HG02981 (cell line): ENCODE measurements around the gene CEACAM3.
"Not testable (repeated sequence)": the region's sequence is repeated elsewhere in the genome, so short reads cannot be mapped to it uniquely, and the experiment has no call there.

Experiments
- ATAC-seq: cut with Tn5 transposase; IDR thresholded peaks from one replicate; pipeline ENCODE4 v1.9.1; 2021; ENCODE audit warnings: mild to moderate bottlenecking, moderate library complexity; ENCODE audit not compliant: unreplicated experiment

CEACAM3 gene

DNA sequence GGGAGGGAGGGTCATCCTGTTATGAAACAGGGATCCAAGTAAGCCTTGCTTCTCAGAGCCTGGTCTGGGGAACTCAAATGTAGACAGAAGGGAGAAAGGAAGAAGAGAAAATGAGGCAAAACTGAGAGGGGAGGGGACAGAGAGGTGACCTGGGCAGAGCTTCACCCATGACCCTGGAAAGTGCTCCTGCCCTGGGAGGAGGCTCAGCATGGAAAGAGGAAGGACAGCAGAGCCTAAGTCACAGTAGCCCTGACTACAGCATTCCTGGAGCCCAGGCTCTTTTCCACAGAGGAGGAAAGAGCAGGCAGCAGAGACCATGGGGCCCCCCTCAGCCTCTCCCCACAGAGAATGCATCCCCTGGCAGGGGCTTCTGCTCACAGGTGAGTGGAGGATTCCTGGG lies at the start of gene CEACAM3:
TSS of gene CEACAM3 (plus strand) at position 226 of the 400 bp plus-strand sequence. CDS start at position 317, 91 bp downstream.
- ATAC-seq = no peak

DNA sequence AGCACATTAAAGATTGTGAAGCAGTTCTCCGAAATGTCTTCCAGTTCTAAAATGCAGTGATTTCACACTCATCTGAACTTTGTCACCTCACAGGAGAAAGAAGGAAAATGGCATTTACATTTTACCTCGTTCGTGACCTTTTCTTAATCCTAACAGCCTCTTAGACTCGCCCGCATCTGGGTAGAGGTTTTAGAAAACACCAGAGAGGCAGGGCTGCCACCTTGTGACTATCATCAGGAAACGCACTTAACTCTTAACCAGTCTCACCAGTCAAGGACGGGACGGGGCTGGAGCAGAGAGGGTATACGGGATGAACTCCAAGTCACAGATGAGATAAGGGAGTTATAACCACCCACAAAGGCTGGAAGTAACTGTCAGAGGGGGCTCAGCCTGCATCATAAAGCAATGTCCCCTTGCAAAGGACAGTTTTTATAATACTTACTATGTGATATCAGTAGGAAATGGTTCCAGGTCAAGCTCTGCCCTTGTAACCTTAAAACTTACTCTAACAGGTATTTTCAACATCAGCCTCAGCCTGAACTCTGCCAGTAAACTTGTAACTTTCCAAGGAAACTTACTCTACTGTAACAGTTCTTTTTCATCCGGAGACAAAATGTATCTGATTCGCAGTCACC lies 49.7 kb upstream of the CEACAM3 start:
- ATAC-seq = no peak

DNA sequence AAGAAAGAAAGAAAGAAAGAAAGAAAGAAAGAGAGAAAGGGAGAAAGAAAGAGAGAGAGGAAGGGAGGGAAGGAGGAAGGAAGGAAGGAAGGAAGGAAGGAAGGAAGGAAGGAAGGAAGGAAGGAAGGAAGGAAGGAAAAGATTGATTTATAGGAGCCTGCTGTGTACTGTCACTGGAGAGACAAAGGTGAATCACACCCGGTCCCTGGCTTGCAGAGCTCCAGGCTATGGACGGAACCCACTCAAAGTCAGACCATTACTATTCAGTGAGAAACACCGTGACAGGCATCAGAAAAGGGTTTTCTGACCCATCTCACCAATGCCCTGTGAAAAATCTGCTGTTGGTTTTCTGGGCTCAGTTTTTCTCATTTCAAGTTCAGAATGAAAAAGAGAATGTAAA lies 48.4 kb upstream of the CEACAM3 start:
- no peak for ATAC-seq

DNA sequence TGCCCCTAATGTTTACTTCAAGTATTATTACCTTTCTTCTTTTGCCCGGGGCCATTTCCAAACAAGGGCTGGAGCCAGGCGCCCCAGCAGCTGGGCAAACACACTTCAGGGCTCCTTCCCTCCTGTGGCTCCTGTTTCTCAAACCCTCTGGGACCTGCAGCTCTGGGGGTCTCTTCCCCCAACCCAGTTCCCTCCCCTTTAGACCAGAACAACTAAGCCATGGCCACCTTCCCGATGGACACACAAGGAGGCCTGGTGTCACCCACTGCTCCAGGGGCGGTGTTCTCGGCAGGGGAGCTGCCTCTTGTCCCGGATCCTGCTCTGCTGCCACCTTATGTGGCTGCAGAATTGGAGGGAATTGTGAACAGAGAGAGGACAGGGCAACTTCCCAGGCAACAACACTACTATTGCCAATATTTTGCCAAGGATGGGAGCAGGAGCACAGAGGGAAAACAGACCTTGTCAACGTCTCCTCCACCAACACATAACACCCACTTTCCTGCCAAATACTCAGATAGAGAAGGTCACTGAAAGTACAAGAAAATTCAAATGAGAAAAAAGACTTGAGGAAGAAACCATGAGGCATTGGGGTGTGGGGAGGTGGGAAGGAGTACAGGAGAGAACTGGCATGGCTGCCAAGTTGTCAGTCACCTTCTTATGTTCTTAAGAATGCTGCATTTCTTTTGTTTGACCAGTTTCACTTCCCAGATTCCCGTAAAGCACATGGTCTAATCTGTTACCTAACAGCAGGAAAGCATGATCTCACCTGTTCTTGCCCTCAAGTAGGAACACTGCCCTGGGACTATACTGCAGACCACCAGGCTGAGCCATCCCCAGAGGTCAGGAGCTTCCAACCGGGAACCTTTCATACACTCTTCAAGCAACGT lies 45.9 kb upstream of the CEACAM3 start:
- ATAC-seq = not testable (repeated sequence)

DNA sequence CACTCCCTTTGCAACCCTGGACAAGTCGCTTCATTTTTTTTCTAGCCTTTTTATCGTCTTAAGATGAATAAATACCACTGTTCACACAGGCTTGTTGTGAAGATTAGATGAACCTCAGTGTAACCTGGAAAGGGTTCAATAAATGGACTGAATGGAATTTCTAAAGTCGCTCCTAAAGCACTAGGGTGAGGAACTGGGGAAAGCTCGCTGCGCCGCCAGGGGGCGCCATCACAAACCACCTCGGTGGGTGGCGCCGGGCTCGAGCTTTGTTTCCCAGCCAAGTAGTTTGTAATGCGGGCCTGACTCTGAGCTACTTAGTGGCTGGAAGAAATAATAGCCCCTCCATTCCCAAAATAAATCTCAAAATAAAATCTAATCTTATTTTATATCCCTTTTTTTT lies 43.2 kb upstream of the CEACAM3 start:
- ATAC-seq = no peak

DNA sequence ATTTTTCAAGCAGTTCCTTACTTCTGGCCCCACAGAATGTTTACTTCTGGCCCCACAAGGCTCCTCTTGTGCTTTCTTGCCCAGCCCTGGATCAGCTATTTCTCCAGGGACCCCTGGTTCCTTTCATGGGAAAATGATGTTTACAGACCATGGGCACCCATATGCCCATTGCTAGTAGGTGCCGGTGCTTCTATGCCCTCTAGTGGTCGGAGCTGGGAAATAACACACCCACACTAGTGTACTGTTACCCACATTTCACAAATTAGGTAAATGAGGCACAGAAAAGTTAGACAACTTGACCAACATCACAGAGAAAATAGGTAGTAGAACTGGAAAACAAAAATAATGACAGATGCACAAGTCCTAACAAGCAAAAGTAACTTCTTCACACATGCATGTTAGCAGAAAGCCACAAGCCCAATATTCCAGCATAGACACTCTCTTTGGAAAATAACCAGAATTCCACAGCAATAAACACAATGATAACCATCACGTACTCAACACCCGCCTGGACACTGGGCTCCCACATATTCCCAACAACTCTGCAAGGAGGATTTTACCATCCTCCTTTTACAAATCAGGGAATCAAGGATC lies 42.4 kb upstream of the CEACAM3 start:
- ATAC-seq = no peak

DNA sequence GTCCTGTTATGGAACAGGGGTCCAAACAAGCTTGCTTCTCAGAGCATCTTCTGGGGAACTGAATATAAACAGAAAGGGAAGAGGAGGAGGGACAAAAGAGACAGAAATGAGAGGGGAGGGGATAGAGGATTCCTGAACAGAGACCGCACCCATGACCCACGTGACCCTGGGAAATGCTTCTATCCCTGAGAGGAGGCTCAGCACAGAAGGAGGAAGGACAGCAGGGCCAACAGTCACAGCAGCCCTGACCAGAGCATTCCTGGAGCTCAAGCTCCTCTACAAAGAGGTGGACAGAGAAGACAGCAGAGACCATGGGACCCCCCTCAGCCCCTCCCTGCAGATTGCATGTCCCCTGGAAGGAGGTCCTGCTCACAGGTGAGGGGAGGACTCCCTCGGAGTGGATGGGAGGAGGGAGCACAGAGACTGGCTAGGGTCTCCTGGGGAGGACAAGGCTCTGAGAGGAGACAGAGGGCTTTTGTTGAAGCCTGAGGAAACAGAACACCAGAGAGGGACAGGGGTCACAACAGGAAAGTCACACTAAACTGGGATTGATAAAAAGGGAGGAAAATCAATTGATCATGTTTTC lies 41.0 kb upstream of the CEACAM3 start, which contains the start of gene CEACAM6:
TSS of gene CEACAM6 (plus strand) at position 203 of the 586 bp plus-strand sequence. CDS start at position 312, 109 bp downstream.
- no peak for ATAC-seq

DNA sequence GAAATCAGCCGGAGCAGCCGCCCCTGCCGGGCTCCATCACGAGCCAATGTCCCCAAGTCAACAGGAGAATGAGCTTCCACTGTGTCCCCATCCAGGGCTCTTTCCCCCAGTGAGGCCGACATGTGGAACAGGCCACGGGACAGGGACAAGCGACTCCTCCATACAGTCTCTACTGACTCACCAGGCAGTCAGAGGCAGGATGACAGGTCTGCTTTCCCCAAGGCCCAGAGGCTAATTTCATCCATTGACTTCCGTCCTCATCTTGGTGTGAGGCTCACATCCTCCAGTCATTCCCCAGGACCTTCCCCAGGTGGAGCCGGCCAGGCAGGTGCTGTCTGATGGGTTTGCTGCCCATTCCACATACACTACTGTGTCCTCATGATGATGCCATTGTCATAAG lies 37.5 kb upstream of the CEACAM3 start:
- ATAC-seq = no peak

DNA sequence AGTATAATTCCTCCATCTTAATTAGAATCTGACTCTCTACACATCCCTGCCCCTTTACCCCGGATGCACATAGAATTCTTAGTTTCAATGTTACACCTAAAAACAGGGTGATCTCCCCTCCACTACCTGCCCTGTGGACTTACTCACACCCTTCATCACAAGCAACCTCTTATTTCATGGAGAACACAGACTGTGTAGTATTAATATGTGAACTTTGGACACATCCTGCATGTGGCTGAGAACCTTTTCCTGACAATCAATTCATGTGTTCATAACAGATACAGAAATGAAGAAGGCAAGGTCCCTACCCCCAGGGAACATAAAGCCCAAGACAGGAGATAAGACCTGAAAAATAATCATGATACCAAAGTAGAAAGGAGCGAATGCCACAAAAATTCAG lies 29.3 kb upstream of the CEACAM3 start:
- no peak for ATAC-seq

DNA sequence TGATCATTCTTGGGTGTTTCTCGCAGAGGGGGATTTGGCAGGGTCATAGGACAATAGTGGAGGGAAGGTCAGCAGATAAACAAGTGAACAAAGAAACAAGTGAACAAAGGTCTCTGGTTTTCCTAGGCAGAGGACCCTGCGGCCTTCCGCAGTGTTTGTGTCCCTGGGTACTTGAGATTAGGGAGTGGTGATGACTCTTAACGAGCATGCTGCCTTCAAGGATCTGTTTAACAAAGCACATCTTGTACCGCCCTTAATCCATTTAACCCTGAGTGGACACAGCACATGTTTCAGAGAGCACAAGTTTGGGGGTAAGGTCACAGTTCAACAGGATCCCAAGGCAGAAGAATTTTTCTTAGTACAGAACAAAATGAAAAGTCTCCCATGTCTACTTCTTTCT lies 28.3 kb upstream of the CEACAM3 start:
- ATAC-seq = not testable (repeated sequence)

DNA sequence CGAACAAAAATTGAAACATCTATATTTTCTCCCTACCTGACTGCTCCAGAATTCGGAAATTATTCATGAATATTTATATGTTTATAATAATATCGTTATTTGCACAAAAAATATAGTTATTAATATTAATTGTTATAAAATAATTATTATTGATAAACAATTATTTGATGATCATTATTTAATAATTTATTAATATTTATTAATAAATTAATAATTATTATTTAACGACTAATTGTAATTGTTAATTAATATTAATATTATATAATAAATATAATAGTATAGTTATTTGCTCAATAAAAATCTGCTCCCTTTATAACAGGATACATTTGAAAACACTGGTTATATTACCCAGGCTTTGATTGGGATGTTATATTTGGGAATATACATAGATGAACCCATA lies 26.8 kb upstream of the CEACAM3 start:
- no peak for ATAC-seq

DNA sequence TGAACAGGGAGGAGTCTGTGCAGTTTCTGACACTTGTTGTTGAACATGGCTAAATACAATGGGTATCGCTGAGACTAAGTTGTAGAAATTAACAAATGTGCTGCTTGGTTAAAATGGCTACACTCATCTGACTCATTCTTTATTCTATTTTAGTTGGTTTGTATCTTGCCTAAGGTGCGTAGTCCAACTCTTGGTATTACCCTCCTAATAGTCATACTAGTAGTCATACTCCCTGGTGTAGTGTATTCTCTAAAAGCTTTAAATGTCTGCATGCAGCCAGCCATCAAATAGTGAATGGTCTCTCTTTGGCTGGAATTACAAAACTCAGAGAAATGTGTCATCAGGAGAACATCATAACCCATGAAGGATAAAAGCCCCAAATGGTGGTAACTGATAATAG lies 25.0 kb upstream of the CEACAM3 start:
- ATAC-seq = no peak

DNA sequence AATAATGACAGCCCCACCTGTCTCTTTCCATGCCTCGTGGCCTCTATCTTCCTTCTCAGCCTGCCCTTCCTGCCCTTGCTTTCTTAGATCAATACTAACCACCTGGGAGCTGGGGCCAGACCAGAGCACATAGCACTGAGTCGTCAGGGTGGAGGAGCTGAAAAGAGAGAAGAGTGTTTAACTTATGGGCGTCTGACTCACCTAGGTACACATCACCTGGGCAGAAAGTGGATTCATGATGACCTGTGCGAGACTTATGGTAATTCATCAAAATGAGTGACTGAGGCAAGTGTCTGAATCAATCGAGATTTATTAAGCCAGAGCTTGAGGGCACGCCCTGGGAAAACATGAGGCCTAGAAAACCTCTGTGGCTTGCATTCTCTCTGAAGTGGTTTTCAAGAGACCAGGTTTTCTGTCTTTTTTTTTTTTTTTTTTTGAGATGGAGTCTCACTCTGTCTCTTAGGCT lies 21.8 kb upstream of the CEACAM3 start:
- ATAC-seq = no peak

DNA sequence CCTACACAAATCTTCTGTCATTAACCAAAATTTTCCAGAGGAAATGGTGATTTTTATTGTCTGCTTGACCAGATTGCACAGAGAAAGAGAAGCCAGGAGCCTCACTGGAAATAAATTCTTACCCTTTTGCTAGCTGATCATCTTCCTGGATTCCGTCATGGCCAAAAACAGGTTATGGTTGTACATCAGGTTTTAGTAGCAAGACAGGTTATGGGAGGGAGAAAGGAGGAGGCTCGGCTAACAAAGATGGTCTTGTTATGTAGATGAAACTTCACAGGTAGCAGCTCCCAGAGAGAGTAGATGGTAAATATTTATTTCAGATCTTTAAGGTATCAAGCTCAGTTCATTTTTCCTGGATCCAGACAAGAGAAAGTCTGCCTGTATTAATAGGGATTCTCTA lies 19.7 kb upstream of the CEACAM3 start:
- ATAC-seq = no peak

DNA sequence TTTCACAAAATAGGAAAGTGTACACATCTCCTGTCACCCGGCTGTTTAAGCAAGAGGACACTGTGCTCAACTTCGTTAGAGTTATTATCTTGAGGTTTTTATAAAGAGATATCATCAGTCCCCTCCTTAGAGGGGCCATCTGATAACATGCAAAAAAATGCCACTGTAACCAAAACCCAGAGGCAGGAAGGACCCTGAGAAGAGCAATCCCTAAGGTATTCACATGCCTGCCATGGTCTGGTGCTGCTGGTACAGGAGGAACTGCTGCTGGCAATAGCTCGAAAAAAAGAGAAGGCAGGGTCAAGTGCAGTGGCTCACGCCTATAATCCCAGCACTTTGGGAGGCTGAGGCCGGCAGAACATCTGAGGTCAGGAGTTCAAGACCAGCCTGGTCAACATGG lies 12.8 kb upstream of the CEACAM3 start:
- no peak for ATAC-seq

DNA sequence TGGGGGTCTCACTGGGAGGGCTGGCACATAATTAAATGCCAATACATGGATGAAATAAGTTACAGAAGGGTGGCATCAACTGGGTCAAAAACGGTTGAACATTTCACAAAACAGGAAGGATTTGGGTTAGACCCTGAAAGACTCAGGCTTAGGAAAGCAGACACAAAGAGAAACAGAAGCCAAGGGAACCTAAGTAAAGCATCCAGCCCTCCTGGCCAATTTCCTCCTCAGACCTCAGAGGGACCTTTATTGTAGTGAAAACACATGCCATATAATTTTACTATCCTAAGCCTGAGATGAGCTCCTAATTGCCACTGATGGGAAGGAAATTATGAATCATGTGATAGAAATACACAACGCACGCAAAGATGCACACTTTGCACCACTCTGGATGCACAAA lies 12.1 kb upstream of the CEACAM3 start:
- no peak for ATAC-seq

DNA sequence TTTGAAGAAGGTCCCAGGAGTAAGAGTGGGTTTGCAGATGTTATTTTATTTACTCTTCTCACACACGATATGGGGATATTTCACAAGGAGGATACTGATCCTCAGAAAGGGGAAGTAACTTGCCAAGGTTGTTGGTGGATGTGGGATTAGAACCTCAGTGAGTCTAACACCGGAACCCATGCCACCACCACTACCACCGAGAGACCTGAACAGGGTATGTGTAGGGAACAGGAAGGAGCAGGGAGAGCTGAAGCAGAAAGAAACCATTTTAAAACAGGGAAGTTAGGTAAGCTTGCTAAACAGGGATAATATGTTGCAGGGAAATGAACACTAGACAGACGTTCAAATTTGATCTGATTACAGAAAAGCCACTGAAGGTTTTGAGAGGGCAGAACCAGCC lies 11.6 kb upstream of the CEACAM3 start:
- no peak for ATAC-seq

DNA sequence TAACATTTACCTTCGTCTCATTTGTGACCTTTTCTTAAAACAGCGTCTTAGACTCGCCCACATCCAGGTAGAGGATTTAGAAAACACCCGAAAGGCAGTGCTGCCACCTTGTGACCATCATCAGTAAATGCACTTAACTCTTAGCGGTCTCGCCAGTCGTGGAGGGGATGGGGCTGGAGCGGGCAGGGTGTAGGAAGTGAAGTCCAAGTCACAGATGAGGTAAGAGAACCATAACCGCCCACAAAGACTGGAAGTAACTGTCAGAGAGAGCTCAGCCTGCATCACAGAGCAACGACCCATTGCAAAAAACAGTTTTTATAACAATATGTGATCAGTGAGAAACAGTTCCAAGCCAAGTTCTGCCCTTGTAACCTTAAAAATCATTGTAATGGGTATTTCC lies 10.7 kb upstream of the CEACAM3 start:
- no peak for ATAC-seq

DNA sequence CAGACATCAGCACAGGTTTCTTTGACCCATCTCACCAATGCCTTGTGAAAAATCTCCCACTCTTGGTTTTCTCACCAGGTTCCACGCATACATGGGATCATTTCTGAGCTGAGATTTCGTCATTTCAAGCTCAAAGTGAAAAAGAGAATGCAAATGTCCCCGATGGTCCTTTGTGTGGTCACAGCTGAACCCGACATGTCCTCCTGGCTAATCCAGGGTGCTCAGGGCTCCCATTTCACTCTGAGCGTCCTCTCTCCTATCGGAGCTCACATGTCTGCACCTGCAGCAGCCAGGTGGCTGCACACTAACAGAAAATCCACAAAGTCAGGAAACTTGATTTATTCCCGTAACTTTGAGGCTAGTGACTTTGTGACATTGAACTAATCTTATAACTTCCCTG lies 9.3 kb upstream of the CEACAM3 start:
- no peak for ATAC-seq

DNA sequence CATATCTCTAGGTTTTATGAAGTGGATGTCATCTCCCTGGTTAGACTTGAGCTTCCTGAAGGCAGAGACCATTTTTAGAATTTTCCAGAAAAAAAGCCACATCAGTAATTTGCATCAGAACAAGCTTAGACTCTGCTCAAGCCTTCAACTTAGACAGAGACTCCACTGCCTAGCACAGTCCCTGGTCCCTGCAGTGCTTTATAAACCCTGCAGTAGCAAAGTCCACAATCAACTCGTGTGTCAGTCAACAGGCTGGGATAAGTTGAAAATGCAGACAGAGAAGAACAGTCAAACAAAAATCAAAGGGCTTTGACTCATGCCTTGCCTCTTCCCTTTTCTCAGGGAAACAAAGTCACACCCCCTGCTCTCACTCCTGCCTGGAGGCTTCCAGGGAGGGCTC lies 7.9 kb upstream of the CEACAM3 start:
- not testable (repeated sequence) for ATAC-seq

DNA sequence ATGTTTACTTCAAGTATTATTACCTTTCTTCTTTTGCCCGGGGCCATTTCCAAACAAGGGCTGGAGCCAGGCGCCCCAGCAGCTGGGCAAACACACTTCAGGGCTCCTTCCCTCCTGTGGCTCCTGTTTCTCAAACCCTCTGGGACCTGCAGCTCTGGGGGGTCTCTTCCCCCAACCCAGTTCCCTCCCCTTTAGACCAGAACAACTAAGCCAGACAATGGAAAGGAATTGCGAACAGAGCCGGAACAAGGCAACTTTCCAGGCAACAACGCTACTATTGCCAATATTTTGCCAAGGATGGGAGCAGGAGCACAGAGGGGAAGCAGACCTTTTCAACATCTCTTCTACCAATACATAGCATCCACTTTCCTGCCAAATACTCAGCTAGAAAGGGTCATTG lies 7.3 kb upstream of the CEACAM3 start:
- not testable (repeated sequence) for ATAC-seq
